Tibial artery (tissue), 4 donors: ENCODE data around the gene COQ5.
"Not testable (repeated sequence)": the region's sequence is repeated elsewhere in the genome, so short reads cannot be mapped to it uniquely, and the experiment has no call there.

Source experiments
- DNase-seq, 2 donors: peaks; one replicate each; pipeline ENCODE4 v3.0.0-alpha.2; 2019
- H3K27ac ChIP-seq, 2 donors: fragments of 200-600 bp; sonication (generic) in 1 of 2; 1 replicate in 1 of 2; 2 replicates in 1 of 2; pipeline ENCODE4 v1.5.1; 2018 to 2019; ENCODE audit warnings: mild to moderate bottlenecking in 1 of 2
- H3K27me3 ChIP-seq, 2 donors: fragments of 200-600 bp; sonication (generic) in 1 of 2; one replicate each; pipeline versions ENCODE4 v1.5.1 to v1.6.0; 2016 to 2019
- H3K36me3 ChIP-seq, 3 donors: fragments of 200-600 bp; sonication (generic) in 2 of 3; one replicate each; pipeline ENCODE4 v1.5.1; 2016 to 2019; ENCODE audit warnings: mild to moderate bottlenecking in 2 of 3
- H3K4me1 ChIP-seq, 4 donors: fragments of 200-600 bp; sonication (generic) in 2 of 4; 1 replicate in 3 of 4; 2 replicates in 1 of 4; pipeline ENCODE4 v1.5.1; 2016 to 2019
- H3K4me3 ChIP-seq, 2 donors: fragments of 200-600 bp; sonication (generic) in 1 of 2; 1 replicate in 1 of 2; 2 replicates in 1 of 2; pipeline ENCODE4 v1.5.1; 2018 to 2019; ENCODE audit warnings: mild to moderate bottlenecking in 2 of 2
- H3K9me3 ChIP-seq, 3 donors: fragments of 200-600 bp; sonication (generic) in 1 of 3; one replicate each; pipeline ENCODE4 v1.5.1; 2016 to 2019
- CTCF ChIP-seq, 2 experiments: fragments of 200-600 bp in 1 of 2; fragments of 450-650 bp in 1 of 2; IDR thresholded peaks; one replicate each; pipeline ENCODE4 v1.5.1; 2017 to 2019; ENCODE audit warnings: antibody characterized with exemption in 2 of 2, mild to moderate bottlenecking in 1 of 2, moderate library complexity in 1 of 2
- intact Hi-C: fragments of 100-400 bp; cut with DNase I; formaldehyde crosslinking; loops from one replicate; pipeline ENCODE4 v1.15.0; 2023; ENCODE audit warnings: low total_unique reads

Gene COQ5

GRCh38 chr12:120534703-120535655 lies 6.0 kb upstream of the COQ5 start:
- intact Hi-C loops, result loop anchor here (5.0 kb wide), 1 partner anchor 38 kb away; the partner anchor contains the start of gene DYNLL1
- H3K4me1 ChIP-seq, result peaks cover 9 to 55% (median 45%) of the 10 kb centered on the region in 4 donors
- no peak for TF ChIP-seq CTCF (IDR thresholded peaks at IDR 0.05)

GRCh38 chr12:120534203-120534702 lies 5.3 kb upstream of the COQ5 start, which contains the start of gene RNF10:
TSS of gene RNF10 (plus strand) at chr12:120534356. CDS start at chr12:120534812, 456 bp downstream.
- no peak for TF ChIP-seq CTCF (IDR thresholded peaks at IDR 0.05)
- peak; percentile 66 to 88 for DNase-seq
- Histone ChIP-seq H3K27ac (peak within 1 kb of the TSS; percentile 90 to 96), H3K36me3 (no peaks in the 10 kb centered on the region), H3K4me1 (peaks cover 9 to 52% (median 42%) of the 10 kb centered on the region in 4 donors), H3K9me3 (no peaks in the 10 kb centered on the region), H3K4me3 (peak within 1 kb of the TSS; percentile 86 to 98), H3K27me3 (no peaks in the 10 kb centered on the region)
- intact Hi-C loops, result no loop called here

More at GRCh38 chr12:120534703-120535655, 6.0 kb upstream of the COQ5 start:
- peak overlapping the region; percentile 90 to 96 for H3K27ac ChIP-seq
- H3K27me3 ChIP-seq, result no peaks in the 10 kb centered on the region
- H3K9me3 ChIP-seq, result no peaks in the 10 kb centered on the region
- peak overlapping the region; percentile 86 to 98 for H3K4me3 ChIP-seq
- no peaks in the 10 kb centered on the region for H3K36me3 ChIP-seq
- peak; percentile 28 to 73 for DNase-seq

- Histone ChIP-seq H3K27me3 (no peaks in the 10 kb centered on the region), H3K36me3 (no peaks in the 10 kb centered on the region), H3K9me3 (no peaks in the 10 kb centered on the region), H3K27ac (no peak overlapping the region), H3K4me3 (no peak overlapping the region), H3K4me1 (peaks cover 3 to 45% (median 33%) of the 10 kb centered on the region in 4 donors)
- intact Hi-C loops, result no loop called here
- DNase-seq, result no peak
- no peak for TF ChIP-seq CTCF (IDR thresholded peaks at IDR 0.05)
Observed at GRCh38 chr12:120532701-120533238, 3.8 kb upstream of the COQ5 start.

- Histone ChIP-seq H3K27ac (peak overlapping the region; percentile 89 to 95), H3K4me3 (peak overlapping the region; percentile 75 to 84), H3K4me1 (peaks cover 0 to 21% (median 10%) of the 10 kb centered on the region in 4 donors)
- H3K27me3 ChIP-seq, H3K9me3 ChIP-seq, intact Hi-C loops, H3K36me3 ChIP-seq, DNase-seq: not testable (repeated sequence)
Observed at GRCh38 chr12:120530418-120530761, 1.4 kb upstream of the COQ5 start.

GRCh38 chr12:120529641-120530417 lies 871 bp upstream of the COQ5 start:
- no peak for TF ChIP-seq CTCF (IDR thresholded peaks at IDR 0.05)
- intact Hi-C loops, result no loop called here
- DNase-seq, result no peak
- Histone ChIP-seq H3K27me3 (no peaks in the 10 kb centered on the region), H3K4me3 (peak overlapping the region; percentile 75 to 84), H3K36me3 (no peaks in the 10 kb centered on the region), H3K9me3 (no peaks in the 10 kb centered on the region), H3K27ac (peak overlapping the region; percentile 89 to 95), H3K4me1 (peaks cover 0 to 18% (median 10%) of the 10 kb centered on the region in 4 donors)
